Kidney (tissue), 14 donors: Measurements from ENCODE around the gene FBXO46. TPM values are rescaled to one million over a fixed set of nuclear protein-coding genes. Genes with fewer than 3 reads are reported as not detected.

Experiments
- DNase-seq, 5 donors: peaks; one replicate each; pipeline ENCODE4 v3.0.0-alpha.2; 2013 to 2020
- FAIRE-seq: peaks from 2 replicates; lab custom pipeline; 2012; peaks lifted over from hg19 to GRCh38; lab: Jason Lieb, UNC
- H3K27ac ChIP-seq, 2 donors: one replicate each; pipeline ENCODE4 v1.7.0; 2013; ENCODE audit warnings: low read depth in 2 of 2, low read length in 2 of 2, inconsistent platforms in 1 of 2
- H3K27me3 ChIP-seq: one replicate; pipeline ENCODE4 v1.7.1; 2013; ENCODE audit warnings: low read length, inconsistent platforms; ENCODE audit not compliant: control insufficient read depth, insufficient read depth
- H3K36me3 ChIP-seq, 3 donors: one replicate each; pipeline versions ENCODE4 v1.7.0 to v1.7.1; 2013; ENCODE audit warnings: low read length in 3 of 3, control low read depth in 1 of 3, inconsistent platforms in 1 of 3; ENCODE audit not compliant: insufficient read depth in 3 of 3, control insufficient read depth in 2 of 3
- H3K4me1 ChIP-seq, 3 donors: one replicate each; pipeline versions ENCODE4 v1.7.0 to v1.7.1; 2013; ENCODE audit warnings: low read length in 3 of 3, inconsistent platforms in 1 of 3, low read depth in 1 of 3; ENCODE audit not compliant: control insufficient read depth in 2 of 3, insufficient read depth in 2 of 3
- H3K4me3 ChIP-seq, 3 donors: one replicate each; pipeline versions ENCODE4 v1.7.0 to v1.8.1; 2013; ENCODE audit warnings: low read length in 3 of 3, control low read depth in 1 of 3, inconsistent platforms in 1 of 3
- H3K9ac ChIP-seq, 3 donors: one replicate each; pipeline versions ENCODE4 v1.7.0 to v1.7.1; 2013; ENCODE audit warnings: low read length in 3 of 3, control low read depth in 1 of 3, inconsistent platforms in 1 of 3
- H3K9me3 ChIP-seq, 3 donors: one replicate each; pipeline versions ENCODE4 v1.7.0 to v1.7.1; 2013; ENCODE audit warnings: low read length in 3 of 3, control low read depth in 1 of 3, inconsistent platforms in 1 of 3; ENCODE audit not compliant: control insufficient read depth in 2 of 3, insufficient read depth in 1 of 3
- intact Hi-C: fragments of 100-400 bp; cut with DNase I; formaldehyde crosslinking; loops from one replicate; pipeline ENCODE4 v1.11.1; 2022
- microRNA-seq: library from miRNA; unstranded; fragments of <30 nt; microRNA quantifications from one replicate; pipeline ENCODE4 v1.2.0, GENCODE V29; 2020
- polyA plus RNA-seq: library from polyadenylated mRNA; stranded (reverse); fragments of 350-450 nt; fragmentation: Illumina TruSeq; extraction: RNeasy Lipid Tissue Mini Kit (QIAGEN cat#74804); gene quantifications from one replicate; pipeline ENCODE4 v1.2.3, GENCODE V29; 2014; ENCODE audit warnings: low read depth, low replicate concordance; ENCODE audit not compliant: insufficient read depth
- total RNA-seq: library from RNA; stranded (reverse); fragmentation: NEBNext Ultra II Directional; extraction: Animal tissue kit (Norgen Biotek cat#: 25700); gene quantifications from one replicate; pipeline ENCODE4 v1.2.1, GENCODE V29; 2021
- TF ChIP-seq, protein P1 (sequence below): IDR thresholded peaks from 3 replicates; pipeline ENCODE4 v1.5.1; 2012; ENCODE audit warnings: mild to moderate bottlenecking, moderate library complexity, borderline replicate concordance; ENCODE audit not compliant: insufficient read depth; ENCODE audit errors: extremely low read depth
- donor health status: control.
- donor health status: control.
- donor health status: control.
- donor health status: control.
- donor health status: control.
- donor health status: DM: yes; HTN: yes; CAD: no.
- donor health status: Normal renal cell carcinoma (clear cell type).

Gene FBXO46
- total and polyA plus RNA-seq, 2 donors from 2014 or later = 6.5 to 16.6 TPM

DNA sequence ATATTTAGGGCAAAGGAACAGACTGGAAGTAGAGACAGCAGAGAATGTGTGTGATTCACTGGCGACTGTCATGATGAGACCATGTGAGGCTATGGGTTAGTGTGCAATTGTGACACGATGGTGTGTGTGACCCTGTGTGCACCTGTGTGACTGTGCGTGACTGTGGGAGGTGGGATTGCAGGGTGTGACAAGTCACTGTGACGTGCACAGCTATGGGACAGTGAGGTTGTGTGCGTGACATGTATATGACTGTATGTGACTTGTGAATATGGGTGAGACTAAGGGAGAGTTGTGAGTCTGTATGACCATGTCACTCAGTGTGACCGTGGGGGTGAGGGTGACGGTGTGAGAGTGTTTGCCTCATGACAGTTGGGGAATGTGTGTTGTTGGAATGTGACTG, 66.1 kb downstream of the FBXO46 start:
- Histone ChIP-seq H3K27me3 (peaks cover 17% of the 10 kb centered on the region), H3K9ac (no peak overlapping the region), H3K4me1 (peaks cover 0 to 13% (median 0%) of the 10 kb centered on the region in 3 donors), H3K4me3 (no peak overlapping the region), H3K27ac (no peak overlapping the region), H3K9me3 (no peaks in the 10 kb centered on the region), H3K36me3 (no peaks in the 10 kb centered on the region)
- no peak for DNase-seq
- no peak for FAIRE-seq
- TF ChIP-seq, protein P1, sequence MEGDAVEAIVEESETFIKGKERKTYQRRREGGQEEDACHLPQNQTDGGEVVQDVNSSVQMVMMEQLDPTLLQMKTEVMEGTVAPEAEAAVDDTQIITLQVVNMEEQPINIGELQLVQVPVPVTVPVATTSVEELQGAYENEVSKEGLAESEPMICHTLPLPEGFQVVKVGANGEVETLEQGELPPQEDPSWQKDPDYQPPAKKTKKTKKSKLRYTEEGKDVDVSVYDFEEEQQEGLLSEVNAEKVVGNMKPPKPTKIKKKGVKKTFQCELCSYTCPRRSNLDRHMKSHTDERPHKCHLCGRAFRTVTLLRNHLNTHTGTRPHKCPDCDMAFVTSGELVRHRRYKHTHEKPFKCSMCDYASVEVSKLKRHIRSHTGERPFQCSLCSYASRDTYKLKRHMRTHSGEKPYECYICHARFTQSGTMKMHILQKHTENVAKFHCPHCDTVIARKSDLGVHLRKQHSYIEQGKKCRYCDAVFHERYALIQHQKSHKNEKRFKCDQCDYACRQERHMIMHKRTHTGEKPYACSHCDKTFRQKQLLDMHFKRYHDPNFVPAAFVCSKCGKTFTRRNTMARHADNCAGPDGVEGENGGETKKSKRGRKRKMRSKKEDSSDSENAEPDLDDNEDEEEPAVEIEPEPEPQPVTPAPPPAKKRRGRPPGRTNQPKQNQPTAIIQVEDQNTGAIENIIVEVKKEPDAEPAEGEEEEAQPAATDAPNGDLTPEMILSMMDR = no peak
- intact Hi-C loops = no loop called here

DNA sequence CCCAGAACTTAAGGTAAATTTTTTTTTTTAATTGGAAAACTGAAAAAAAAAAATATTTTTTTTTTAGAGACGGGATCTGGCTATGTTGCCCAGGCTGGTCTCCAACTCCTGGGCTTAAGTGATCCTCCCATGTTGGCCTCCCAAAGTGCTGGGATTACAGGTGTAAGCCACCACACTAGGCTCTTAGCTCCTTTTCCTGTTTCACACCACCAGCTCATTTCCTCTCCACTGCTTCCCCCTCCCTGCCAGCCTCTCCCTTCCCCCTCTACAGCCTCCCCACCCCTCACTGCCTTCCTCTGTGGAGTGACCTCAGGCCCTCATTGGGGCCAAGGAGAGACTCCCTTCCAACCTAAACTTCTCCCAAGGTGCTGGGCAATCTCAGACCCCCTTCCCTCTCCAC, 66.9 kb downstream of the FBXO46 start:
- peaks cover 11% of the 10 kb centered on the region for H3K27me3 ChIP-seq
- H3K9me3 ChIP-seq = no peaks in the 10 kb centered on the region
- no peak overlapping the region for H3K4me3 ChIP-seq
- intact Hi-C loops = no loop called here
- H3K36me3 ChIP-seq = no peaks in the 10 kb centered on the region
- TF ChIP-seq, protein P1 = no peak
- DNase-seq (no peak), FAIRE-seq (no peak)
- H3K27ac ChIP-seq = no peak overlapping the region
- no peak overlapping the region for H3K9ac ChIP-seq
- H3K4me1 ChIP-seq = peaks cover 0 to 8% (median 0%) of the 10 kb centered on the region in 3 donors

DNA sequence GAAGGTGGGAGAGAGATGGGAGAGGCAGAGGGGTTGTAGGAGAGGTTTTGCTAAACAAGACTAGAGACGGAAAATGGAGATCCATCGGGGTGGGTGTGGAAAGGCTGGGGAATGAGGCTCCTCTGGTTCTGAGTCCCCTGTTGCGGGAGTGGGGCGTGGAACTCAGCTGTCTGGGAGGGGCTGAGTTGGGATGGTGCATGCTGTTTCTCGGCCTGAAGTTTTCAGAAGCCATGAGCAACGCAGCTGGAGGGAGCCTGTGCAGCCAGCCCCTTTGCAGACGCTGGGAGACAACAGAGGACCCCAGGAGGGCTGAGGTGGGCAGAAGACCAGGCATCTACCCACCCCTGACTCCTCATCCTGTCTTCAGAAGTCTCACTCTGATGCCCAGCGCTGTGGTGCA, 70.1 kb downstream of the FBXO46 start:
- intact Hi-C loops = no loop called here
- Histone ChIP-seq H3K9ac (no peak overlapping the region), H3K27ac (no peak overlapping the region), H3K27me3 (no peaks in the 10 kb centered on the region), H3K9me3 (no peaks in the 10 kb centered on the region), H3K4me1 (no peaks in the 10 kb centered on the region), H3K4me3 (no peak overlapping the region), H3K36me3 (no peaks in the 10 kb centered on the region)
- no peak for DNase-seq
- FAIRE-seq = no peak
- TF ChIP-seq, protein P1 = no peak

Small RNAs within 50 kb of the gene (microRNA-seq; reads per million reads assigned to microRNA genes)
- gene MIR642A (not detected), gene MIR642B (not detected)

Other genes with a start within 250 kb of the FBXO46 start
- gene RTN2, start 233.8 kb downstream of the FBXO46 start, total RNA-seq = 7.3 TPM
- gene RTN2, start 233.8 kb downstream of the FBXO46 start, polyA plus RNA-seq = 8.2 TPM
- 2.2 TPM for gene PPM1N, start 232.5 kb downstream of the FBXO46 start, total RNA-seq
- gene PPM1N, start 232.5 kb downstream of the FBXO46 start, polyA plus RNA-seq = 0.69 TPM
- gene VASP, start 223.4 kb downstream of the FBXO46 start, total RNA-seq = 105 TPM
- gene VASP, start 223.4 kb downstream of the FBXO46 start, polyA plus RNA-seq = 36.3 TPM
- gene OPA3, start 146.1 kb downstream of the FBXO46 start, total RNA-seq = 19.1 TPM
- gene OPA3, start 146.1 kb downstream of the FBXO46 start, polyA plus RNA-seq = 8.1 TPM
- 9.7 TPM for gene GPR4, start 128.7 kb downstream of the FBXO46 start, total RNA-seq
- gene GPR4, start 128.7 kb downstream of the FBXO46 start, polyA plus RNA-seq = 6.8 TPM
- 93.8 TPM for gene EML2, start 91.5 kb downstream of the FBXO46 start, total RNA-seq
- gene EML2, start 91.5 kb downstream of the FBXO46 start, polyA plus RNA-seq = 36.6 TPM
- 3.3 TPM for gene GIPR, start 62.7 kb downstream of the FBXO46 start, total RNA-seq
- 0.65 TPM for gene GIPR, start 62.7 kb downstream of the FBXO46 start, polyA plus RNA-seq
- gene SNRPD2, start 38.9 kb downstream of the FBXO46 start, total RNA-seq = 252 TPM
- 358 TPM for gene SNRPD2, start 38.9 kb downstream of the FBXO46 start, polyA plus RNA-seq
- gene QPCTL, start 38.2 kb downstream of the FBXO46 start, total RNA-seq = 8.0 TPM
- 6.8 TPM for gene QPCTL, start 38.2 kb downstream of the FBXO46 start, polyA plus RNA-seq
- gene MEIOSIN, start 2.5 kb upstream of the FBXO46 start, total RNA-seq = not detected
- gene MEIOSIN, start 2.5 kb upstream of the FBXO46 start, polyA plus RNA-seq = not detected
- 19.4 TPM for gene SIX5, start 38.4 kb upstream of the FBXO46 start, total RNA-seq
- 15.2 TPM for gene SIX5, start 38.4 kb upstream of the FBXO46 start, polyA plus RNA-seq
- gene DMPK, start 51.6 kb upstream of the FBXO46 start, total RNA-seq = 63.0 TPM
- 31.3 TPM for gene DMPK, start 51.6 kb upstream of the FBXO46 start, polyA plus RNA-seq
- 60.9 TPM for gene DMWD, start 61.9 kb upstream of the FBXO46 start, total RNA-seq
- 22.2 TPM for gene DMWD, start 61.9 kb upstream of the FBXO46 start, polyA plus RNA-seq
- gene RSPH6A, start 84.4 kb upstream of the FBXO46 start, total RNA-seq = 0.13 TPM
- not detected for gene RSPH6A, start 84.4 kb upstream of the FBXO46 start, polyA plus RNA-seq
- gene SYMPK, start 132.3 kb upstream of the FBXO46 start, total RNA-seq = 77.4 TPM
- 61.5 TPM for gene SYMPK, start 132.3 kb upstream of the FBXO46 start, polyA plus RNA-seq
- gene FOXA3, start 133.4 kb upstream of the FBXO46 start, total RNA-seq = 3.7 TPM
- 1.8 TPM for gene FOXA3, start 133.4 kb upstream of the FBXO46 start, polyA plus RNA-seq
- gene IRF2BP1, start 155.2 kb upstream of the FBXO46 start, total RNA-seq = 23.2 TPM
- gene IRF2BP1, start 155.2 kb upstream of the FBXO46 start, polyA plus RNA-seq = 18.2 TPM
- 6.7 TPM for gene MYPOP, start 171.7 kb upstream of the FBXO46 start, total RNA-seq
- 11.7 TPM for gene MYPOP, start 171.7 kb upstream of the FBXO46 start, polyA plus RNA-seq
- not detected for gene NANOS2, start 183.9 kb upstream of the FBXO46 start, total RNA-seq
- gene NANOS2, start 183.9 kb upstream of the FBXO46 start, polyA plus RNA-seq = not detected
- 8.5 TPM for gene NOVA2, start 243.0 kb upstream of the FBXO46 start, total RNA-seq
- 0.95 TPM for gene NOVA2, start 243.0 kb upstream of the FBXO46 start, polyA plus RNA-seq